Spleen (tissue), 11 donors: ENCODE results near the gene S100A16. TPM values are rescaled to one million over a fixed set of nuclear protein-coding genes. Genes with fewer than 3 reads are reported as not detected.

Source experiments
- DNase-seq: peaks from one replicate; pipeline ENCODE4 v3.0.0-alpha.2; 2020
- H3K27ac ChIP-seq, 8 donors: fragments of 200-600 bp; sonication (generic) in 7 of 8; 1 replicate in 4 of 8; 2 replicates in 4 of 8; pipeline versions ENCODE4 v1.5.0 to v1.8.0; 2016 to 2021; ENCODE audit warnings: inconsistent platforms in 4 of 8, mild to moderate bottlenecking in 4 of 8, moderate library complexity in 1 of 8
- H3K27me3 ChIP-seq, 7 donors: fragments of 200-600 bp; sonication (generic) in 6 of 7; replicated peaks in 1 of 7; 1 replicate in 4 of 7; 2 replicates in 3 of 7; pipeline versions ENCODE4 v1.5.0 to v1.8.0; 2016 to 2021; ENCODE audit warnings: inconsistent platforms in 3 of 7, mild to moderate bottlenecking in 1 of 7
- H3K36me3 ChIP-seq, 6 donors: fragments of 200-600 bp; sonication (generic) in 5 of 6; 1 replicate in 4 of 6; 2 replicates in 2 of 6; pipeline versions ENCODE4 v1.5.0 to v1.8.0; 2016 to 2021; ENCODE audit warnings: inconsistent platforms in 2 of 6
- H3K4me1 ChIP-seq, 6 donors: fragments of 200-600 bp; sonication (generic) in 5 of 6; 1 replicate in 3 of 6; 2 replicates in 3 of 6; pipeline versions ENCODE4 v1.5.0 to v1.8.0; 2016 to 2021; ENCODE audit warnings: inconsistent platforms in 3 of 6
- H3K4me3 ChIP-seq, 8 donors: fragments of 200-600 bp; sonication (generic) in 7 of 8; 1 replicate in 4 of 8; 2 replicates in 4 of 8; pipeline versions ENCODE4 v1.5.0 to v1.8.0; 2016 to 2021; ENCODE audit warnings: inconsistent platforms in 4 of 8, mild to moderate bottlenecking in 4 of 8, moderate library complexity in 2 of 8
- H3K9me3 ChIP-seq, 8 donors: fragments of 200-600 bp; sonication (generic) in 7 of 8; 1 replicate in 4 of 8; 2 replicates in 4 of 8; pipeline versions ENCODE4 v1.5.0 to v1.8.0; 2016 to 2021; ENCODE audit warnings: inconsistent platforms in 4 of 8
- CTCF ChIP-seq, 11 experiments: fragments of 200-600 bp in 7 of 11; fragments of 450-650 bp in 4 of 11; sonication (generic) in 4 of 11; IDR thresholded peaks in 8 of 11; conservative IDR thresholded peaks in 3 of 11; 1 replicate in 7 of 11; 2 replicates in 4 of 11; pipeline versions ENCODE4 v1.4.0 to v1.8.0; 2016 to 2021; ENCODE audit warnings: antibody characterized with exemption in 11 of 11, inconsistent platforms in 4 of 11, mild to moderate bottlenecking in 1 of 11
- POLR2A ChIP-seq, 3 donors: fragments of 450-650 bp; IDR thresholded peaks; one replicate each; pipeline ENCODE4 v1.5.1; 2017; ENCODE audit warnings: antibody characterized with exemption in 3 of 3, mild to moderate bottlenecking in 1 of 3
- POLR2AphosphoS5 ChIP-seq, 3 donors: sonication (generic); formaldehyde crosslinking; IDR thresholded peaks; one replicate each; pipeline ENCODE4 v1.5.1; 2017; ENCODE audit warnings: antibody characterized with exemption in 3 of 3
- WGBS, 5 donors: extraction: QIAGEN DNeasy Blood & Tissue Kit in 3 of 5; methylation state at CpG; one replicate each; pipeline versions ENCODE4 v1.1.5 to v1.1.7; 2013 to 2018; 5-methylcytosine and 5-hydroxymethylcytosine counted together
- intact Hi-C: fragments of 100-400 bp; cut with DNase I; formaldehyde crosslinking; loops from one replicate; pipeline ENCODE4 v1.15.0; 2023; ENCODE audit warnings: low total_unique reads
- polyA plus RNA-seq, 3 donors: library from polyadenylated mRNA; stranded (reverse); fragments of 200-250 nt; gene quantifications; one replicate each; pipeline ENCODE4 v1.2.1, GENCODE V29; 2013
- total RNA-seq, 7 donors: library from RNA; depleted of rRNA in 3 of 7; stranded (reverse); fragments of >200 nt in 3 of 7; fragmentation: NEBNext Ultra II Directional in 4 of 7; extraction: Animal tissue kit (Norgen Biotek cat#: 25700) in 4 of 7; gene quantifications; one replicate each; pipeline versions ENCODE4 v1.1.0 to v1.2.1, GENCODE V29; 2016 to 2021
- donor health status: healthy with polysubstance abuse.
- donor health status: DM: no; HTN: no; CAD: no; lungs with moderate emphysema.
- donor health status: DM: no; HTN: no; CAD: no.
- donor health status: Bipolar disorder and iron deficiency.
- donor health status: healthy.
- donor health status: DM: no; HTN: no; CAD: no.
- donor health status: DM: yes; HTN: yes; CAD: no.

Gene S100A16
- total and polyA plus RNA-seq, 10 donors, result 52.0 to 111 (median 91.6) TPM

- Histone ChIP-seq H3K27ac (peak within 1 kb of the TSS; percentile 62 to 87 (median 81)), H3K4me3 (peak within 1 kb of the TSS in 7 of 8 donors; percentile 28 to 62 (median 32)), H3K9me3 (no peaks in the 10 kb centered on the region), H3K27me3 (no peaks in the 10 kb centered on the region), H3K36me3 (peaks cover 0 to 11% (median 0%) of the 10 kb centered on the region in 6 donors), H3K4me1 (peaks cover 0 to 84% (median 32%) of the 10 kb centered on the region in 6 donors)
- intact Hi-C loops, result no loop called here
- 22 to 49% (median 39%) methylated on average over 25 to 28 of the region's 28 CpGs for WGBS, 5 donors
- TF ChIP-seq POLR2AphosphoS5 (IDR thresholded peaks at IDR 0.05) (peak; percentile 63 to 81 (median 66)), POLR2A (IDR thresholded peaks at IDR 0.05) (no peak), CTCF (IDR thresholded peaks at IDR 0.05 in 8 of 11, conservative IDR thresholded peaks at IDR 0.05 in 3 of 11) (peak in 8 of 11 experiments; percentile 23 to 51 (median 38))
- peak; percentile 85 for DNase-seq
Observed at GRCh38 chr1:153626904-153627714, 14.2 kb upstream of the S100A16 start, which contains the start of gene S100A13. Gene S100A13 (minus strand): TSS chr1:153627505. CDS start chr1:153626472, 1,033 bp downstream.

- no peak for DNase-seq
- H3K27ac ChIP-seq, result peak overlapping the region in 7 of 8 donors; percentile 75 to 87 (median 82)
- H3K4me1 ChIP-seq, result peaks cover 0 to 81% (median 32%) of the 10 kb centered on the region in 6 donors
- peak overlapping the region in 7 of 8 donors; percentile 28 to 62 (median 32) for H3K4me3 ChIP-seq
- WGBS, 5 donors, result 65 to 74% (median 72%) methylated on average over 3 of the region's 3 CpGs
- TF ChIP-seq POLR2AphosphoS5 (IDR thresholded peaks at IDR 0.05) (no peak), POLR2A (IDR thresholded peaks at IDR 0.05) (no peak), CTCF (IDR thresholded peaks at IDR 0.05 in 8 of 11, conservative IDR thresholded peaks at IDR 0.05 in 3 of 11) (no peak)
- no peaks in the 10 kb centered on the region for H3K27me3 ChIP-seq
- intact Hi-C loops, result no loop called here
- H3K9me3 ChIP-seq, result no peaks in the 10 kb centered on the region
- H3K36me3 ChIP-seq, result peaks cover 0 to 11% (median 0%) of the 10 kb centered on the region in 6 donors
Observed at GRCh38 chr1:153626477-153626903, 13.6 kb upstream of the S100A16 start.

- H3K27me3 ChIP-seq, result no peaks in the 10 kb centered on the region
- peaks cover 0 to 71% (median 32%) of the 10 kb centered on the region in 6 donors for H3K4me1 ChIP-seq
- H3K4me3 ChIP-seq, result peak overlapping the region in 1 of 8 donors; percentile 62
- intact Hi-C loops, result no loop called here
- H3K36me3 ChIP-seq, result peaks cover 0 to 13% (median 0%) of the 10 kb centered on the region in 6 donors
- WGBS, 5 donors, result 91 to 94% (median 91%) methylated on average over 10 of the region's 10 CpGs
- peak overlapping the region in 2 of 8 donors; percentile 27 to 84 for H3K27ac ChIP-seq
- TF ChIP-seq POLR2AphosphoS5 (IDR thresholded peaks at IDR 0.05) (no peak), POLR2A (IDR thresholded peaks at IDR 0.05) (no peak), CTCF (IDR thresholded peaks at IDR 0.05 in 8 of 11, conservative IDR thresholded peaks at IDR 0.05 in 3 of 11) (no peak)
- H3K9me3 ChIP-seq, result no peaks in the 10 kb centered on the region
- no peak for DNase-seq
Observed at GRCh38 chr1:153624965-153625611, 12.2 kb upstream of the S100A16 start.
